HL-60 (cell line): Measurements from ENCODE around the gene LYSMD4.

Experiments used
- DNase-seq, 2 experiments: peaks; one replicate each; pipeline ENCODE4 v3.0.0-alpha.2; 2010 to 2020; ENCODE audit warnings: low read depth in 1 of 2, low spot score in 1 of 2
- H3K27ac ChIP-seq: fragments of 250-450 bp; sonication (Bioruptor Pico); replicated peaks from 2 replicates; pipeline ENCODE4 v1.5.1; 2020; ENCODE audit warnings: mild to moderate bottlenecking, moderate library complexity
- H3K27me3 ChIP-seq: fragments of 250-450 bp; sonication (Bioruptor Pico); 2 replicates; pipeline ENCODE4 v1.5.1; 2021; ENCODE audit warnings: mild to moderate bottlenecking, moderate library complexity; ENCODE audit not compliant: insufficient read depth, poor library complexity, severe bottlenecking
- H3K4me3 ChIP-seq: replicated peaks from 2 replicates; pipeline ENCODE4 v1.5.1; 2011; ENCODE audit warnings: mild to moderate bottlenecking, control low read depth, low read length; ENCODE audit not compliant: insufficient read depth
- GABPA ChIP-seq: IDR thresholded peaks from 2 replicates; pipeline ENCODE4 v1.6.1; 2012; ENCODE audit warnings: low read depth
- POLR2AphosphoS5 ChIP-seq: IDR thresholded peaks from 2 replicates; pipeline ENCODE4 v1.6.1; 2012; ENCODE audit warnings: low read depth
- SPI1 ChIP-seq: IDR thresholded peaks from 2 replicates; pipeline ENCODE4 v1.6.1; 2012; ENCODE audit warnings: low read depth, mild to moderate bottlenecking, borderline replicate concordance
- TF ChIP-seq, protein P1 (sequence below): IDR thresholded peaks from 2 replicates; pipeline ENCODE4 v1.6.1; 2012; ENCODE audit warnings: low read depth; ENCODE audit not compliant: insufficient replicate concordance
- TF ChIP-seq, protein P2 (sequence below): IDR thresholded peaks from one replicate; pipeline ENCODE4 v1.5.1; 2011; ENCODE audit warnings: low read length, control low read depth, inconsistent platforms; ENCODE audit not compliant: insufficient read depth

Gene LYSMD4

DNA sequence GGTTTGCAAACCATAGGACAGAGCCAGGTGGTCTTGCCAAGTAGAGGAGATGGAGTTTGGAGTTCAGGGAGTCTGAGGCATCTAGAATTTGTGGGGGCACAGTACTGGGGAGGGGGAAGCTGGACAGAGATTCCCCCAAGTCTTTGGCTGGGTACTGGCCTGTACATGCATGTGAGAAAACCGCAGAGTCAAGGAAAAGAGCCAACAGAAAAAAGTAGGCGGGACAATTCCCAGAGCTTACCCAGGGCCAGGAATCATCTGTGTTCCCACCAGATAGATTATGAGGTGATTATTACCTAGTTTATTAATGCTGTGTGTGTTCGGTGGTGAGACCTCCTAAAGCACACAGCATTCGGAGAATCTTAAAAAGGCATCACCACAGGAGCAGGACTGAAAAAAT is 11.3 kb downstream of the LYSMD4 start:
- DNase-seq = no peak
- Histone ChIP-seq H3K27ac (no peak overlapping the region), H3K27me3 (no peaks in the 10 kb centered on the region), H3K4me3 (no peak overlapping the region)
- TF ChIP-seq POLR2AphosphoS5 (no peak), SPI1 (no peak)
- TF ChIP-seq, protein P1, sequence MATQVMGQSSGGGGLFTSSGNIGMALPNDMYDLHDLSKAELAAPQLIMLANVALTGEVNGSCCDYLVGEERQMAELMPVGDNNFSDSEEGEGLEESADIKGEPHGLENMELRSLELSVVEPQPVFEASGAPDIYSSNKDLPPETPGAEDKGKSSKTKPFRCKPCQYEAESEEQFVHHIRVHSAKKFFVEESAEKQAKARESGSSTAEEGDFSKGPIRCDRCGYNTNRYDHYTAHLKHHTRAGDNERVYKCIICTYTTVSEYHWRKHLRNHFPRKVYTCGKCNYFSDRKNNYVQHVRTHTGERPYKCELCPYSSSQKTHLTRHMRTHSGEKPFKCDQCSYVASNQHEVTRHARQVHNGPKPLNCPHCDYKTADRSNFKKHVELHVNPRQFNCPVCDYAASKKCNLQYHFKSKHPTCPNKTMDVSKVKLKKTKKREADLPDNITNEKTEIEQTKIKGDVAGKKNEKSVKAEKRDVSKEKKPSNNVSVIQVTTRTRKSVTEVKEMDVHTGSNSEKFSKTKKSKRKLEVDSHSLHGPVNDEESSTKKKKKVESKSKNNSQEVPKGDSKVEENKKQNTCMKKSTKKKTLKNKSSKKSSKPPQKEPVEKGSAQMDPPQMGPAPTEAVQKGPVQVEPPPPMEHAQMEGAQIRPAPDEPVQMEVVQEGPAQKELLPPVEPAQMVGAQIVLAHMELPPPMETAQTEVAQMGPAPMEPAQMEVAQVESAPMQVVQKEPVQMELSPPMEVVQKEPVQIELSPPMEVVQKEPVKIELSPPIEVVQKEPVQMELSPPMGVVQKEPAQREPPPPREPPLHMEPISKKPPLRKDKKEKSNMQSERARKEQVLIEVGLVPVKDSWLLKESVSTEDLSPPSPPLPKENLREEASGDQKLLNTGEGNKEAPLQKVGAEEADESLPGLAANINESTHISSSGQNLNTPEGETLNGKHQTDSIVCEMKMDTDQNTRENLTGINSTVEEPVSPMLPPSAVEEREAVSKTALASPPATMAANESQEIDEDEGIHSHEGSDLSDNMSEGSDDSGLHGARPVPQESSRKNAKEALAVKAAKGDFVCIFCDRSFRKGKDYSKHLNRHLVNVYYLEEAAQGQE = no peak
- TF ChIP-seq, protein P2, sequence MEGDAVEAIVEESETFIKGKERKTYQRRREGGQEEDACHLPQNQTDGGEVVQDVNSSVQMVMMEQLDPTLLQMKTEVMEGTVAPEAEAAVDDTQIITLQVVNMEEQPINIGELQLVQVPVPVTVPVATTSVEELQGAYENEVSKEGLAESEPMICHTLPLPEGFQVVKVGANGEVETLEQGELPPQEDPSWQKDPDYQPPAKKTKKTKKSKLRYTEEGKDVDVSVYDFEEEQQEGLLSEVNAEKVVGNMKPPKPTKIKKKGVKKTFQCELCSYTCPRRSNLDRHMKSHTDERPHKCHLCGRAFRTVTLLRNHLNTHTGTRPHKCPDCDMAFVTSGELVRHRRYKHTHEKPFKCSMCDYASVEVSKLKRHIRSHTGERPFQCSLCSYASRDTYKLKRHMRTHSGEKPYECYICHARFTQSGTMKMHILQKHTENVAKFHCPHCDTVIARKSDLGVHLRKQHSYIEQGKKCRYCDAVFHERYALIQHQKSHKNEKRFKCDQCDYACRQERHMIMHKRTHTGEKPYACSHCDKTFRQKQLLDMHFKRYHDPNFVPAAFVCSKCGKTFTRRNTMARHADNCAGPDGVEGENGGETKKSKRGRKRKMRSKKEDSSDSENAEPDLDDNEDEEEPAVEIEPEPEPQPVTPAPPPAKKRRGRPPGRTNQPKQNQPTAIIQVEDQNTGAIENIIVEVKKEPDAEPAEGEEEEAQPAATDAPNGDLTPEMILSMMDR = no peak

DNA sequence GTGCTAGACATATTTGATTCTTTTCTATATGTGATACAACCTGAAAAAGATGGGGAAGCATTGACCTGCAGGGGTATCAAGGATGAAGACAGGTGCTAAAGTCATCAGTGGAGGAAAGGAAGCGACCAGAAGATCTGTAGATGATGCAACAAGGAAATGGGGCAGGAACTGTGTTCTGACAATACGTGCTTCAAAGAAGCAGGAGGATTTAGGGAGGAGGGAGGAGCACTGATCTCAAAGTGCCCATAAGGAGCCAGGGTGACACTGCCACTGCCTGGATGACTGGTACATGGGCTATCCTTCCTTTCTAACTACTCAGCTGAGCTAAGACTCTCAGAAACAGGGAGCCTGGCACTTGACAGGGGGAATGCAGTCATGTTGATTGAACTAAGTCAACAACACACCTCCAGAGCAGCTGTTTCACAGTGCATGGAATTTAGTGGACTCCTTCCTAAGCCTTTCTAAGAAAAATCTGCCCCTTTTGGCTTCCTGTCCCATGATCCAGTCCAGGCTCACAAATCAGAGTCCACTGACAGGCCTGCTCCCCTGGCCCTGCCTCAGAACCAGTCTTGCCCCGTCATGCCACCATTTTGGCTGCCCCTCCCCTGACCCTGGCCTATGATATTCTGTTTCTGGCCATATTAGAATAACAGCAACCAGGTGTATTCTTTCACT is 12.0 kb downstream of the LYSMD4 start:
- no peak for DNase-seq
- H3K27me3 ChIP-seq = no peaks in the 10 kb centered on the region

DNA sequence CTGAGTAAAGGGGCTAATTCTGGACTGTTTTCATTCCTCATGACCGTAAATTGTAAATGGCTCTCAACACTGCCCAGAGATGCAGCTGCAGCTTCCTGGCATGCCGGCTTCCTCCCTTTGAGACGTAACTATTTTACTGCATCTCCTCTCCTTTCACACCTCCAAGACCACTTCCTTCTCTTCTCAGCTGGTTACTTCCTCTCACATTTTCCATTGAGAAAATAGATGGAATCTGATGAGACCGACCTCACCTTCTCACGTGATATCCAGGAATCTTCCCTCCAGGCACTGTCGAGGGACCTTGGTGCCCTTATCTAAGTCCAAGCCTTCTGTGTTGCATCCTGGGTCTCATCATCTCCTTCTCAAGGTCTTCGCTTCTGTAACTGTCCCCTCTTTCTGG is 12.7 kb downstream of the LYSMD4 start:
- TF ChIP-seq, protein P2 = no peak
- TF ChIP-seq POLR2AphosphoS5 (no peak), SPI1 (no peak), GABPA (no peak)
- TF ChIP-seq, protein P1 = no peak
- DNase-seq = no peak
- Histone ChIP-seq H3K27ac (no peak overlapping the region), H3K27me3 (no peaks in the 10 kb centered on the region), H3K4me3 (no peak overlapping the region)

More for the DNA sequence above, 12.0 kb downstream of the LYSMD4 start:
- Histone ChIP-seq H3K27ac (no peak overlapping the region), H3K4me3 (no peak overlapping the region)
- TF ChIP-seq GABPA (no peak), SPI1 (no peak), POLR2AphosphoS5 (no peak)
- TF ChIP-seq, protein P1 = no peak
- TF ChIP-seq, protein P2 = no peak
